ENCODE results near the gene C5orf34.
"Not testable (repeated sequence)": the region's sequence is repeated elsewhere in the genome, so short reads cannot be mapped to it uniquely, and the experiment has no call there.

The C5orf34 gene

DNA sequence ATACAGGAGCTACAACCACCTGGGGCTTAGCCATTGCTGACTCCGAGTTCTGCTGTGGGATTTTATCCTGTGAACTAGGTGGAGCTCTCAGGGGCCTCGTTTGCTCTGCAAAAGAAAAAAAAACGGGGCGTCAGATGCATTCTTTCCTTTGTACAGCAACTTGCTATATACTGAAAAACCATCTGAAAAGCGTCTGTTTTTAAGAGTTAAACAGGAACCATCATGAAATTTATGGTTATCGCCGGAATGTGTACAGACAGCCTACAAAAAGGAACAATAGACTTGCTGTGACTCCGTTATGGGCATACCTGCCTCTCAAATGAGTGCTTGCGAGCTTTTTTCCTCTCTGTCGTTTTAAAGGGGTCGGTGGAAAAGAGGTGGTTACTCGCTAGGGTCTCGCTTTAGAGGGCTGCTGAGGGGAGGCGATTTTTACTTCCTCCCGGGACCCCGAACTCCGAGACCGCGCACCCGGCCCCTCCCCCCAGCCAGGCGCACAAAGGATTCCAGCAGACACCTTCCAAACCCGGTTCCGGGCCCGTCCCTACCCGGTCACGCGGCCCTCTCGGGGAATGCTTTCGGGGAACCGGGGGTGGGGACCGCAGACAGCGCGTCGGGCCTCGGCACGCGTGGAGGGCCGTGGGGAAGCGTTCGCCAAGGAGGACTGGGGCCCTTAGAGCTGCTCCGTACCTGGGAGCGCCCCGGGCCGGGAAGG, 41.1 kb upstream of the C5orf34 start:
- H3K27ac ChIP-seq, result peak overlapping the region; percentile 95
- TF ChIP-seq CTCF (conservative IDR thresholded peaks at IDR 0.05) (no peak; the same call in 1 of the 2 replicates), ZFX (IDR thresholded peaks at IDR 0.05) (no peak)

- H3K27ac ChIP-seq, result no peak overlapping the region
- TF ChIP-seq CTCF (conservative IDR thresholded peaks at IDR 0.05), result no peak
- TF ChIP-seq ZFX (IDR thresholded peaks at IDR 0.05), result no peak
These were observed 39.5 kb upstream of the C5orf34 start for GRCh38 chr5:43554497-43554896.

- no peak overlapping the region for H3K27ac ChIP-seq
- TF ChIP-seq ZFX (IDR thresholded peaks at IDR 0.05) (no peak), CTCF (conservative IDR thresholded peaks at IDR 0.05) (no peak)
These were observed 38.4 kb upstream of the C5orf34 start for GRCh38 chr5:43553381-43553780.

DNA sequence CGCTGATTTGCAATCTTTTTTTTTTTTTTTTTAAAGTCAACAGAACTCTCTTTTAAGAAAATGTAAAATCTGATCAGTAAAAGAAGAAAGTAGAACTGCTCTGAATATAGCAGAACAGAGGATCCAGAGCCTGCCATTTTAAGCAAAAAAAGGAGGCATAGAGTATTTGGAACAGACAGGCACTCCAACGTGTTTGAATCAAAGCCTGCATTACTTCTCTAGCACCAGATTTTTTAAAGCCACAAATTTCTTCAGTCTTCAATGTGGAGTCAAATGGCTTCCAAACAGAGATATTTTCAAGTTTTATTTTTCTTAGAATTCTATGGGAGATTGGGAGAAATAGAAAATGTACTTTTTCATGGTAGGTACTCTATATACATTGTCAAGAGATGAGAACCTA, 36.8 kb upstream of the C5orf34 start:
- no peak for TF ChIP-seq ZFX (IDR thresholded peaks at IDR 0.05)
- no peak for TF ChIP-seq CTCF (conservative IDR thresholded peaks at IDR 0.05)
- H3K27ac ChIP-seq, result no peak overlapping the region

DNA sequence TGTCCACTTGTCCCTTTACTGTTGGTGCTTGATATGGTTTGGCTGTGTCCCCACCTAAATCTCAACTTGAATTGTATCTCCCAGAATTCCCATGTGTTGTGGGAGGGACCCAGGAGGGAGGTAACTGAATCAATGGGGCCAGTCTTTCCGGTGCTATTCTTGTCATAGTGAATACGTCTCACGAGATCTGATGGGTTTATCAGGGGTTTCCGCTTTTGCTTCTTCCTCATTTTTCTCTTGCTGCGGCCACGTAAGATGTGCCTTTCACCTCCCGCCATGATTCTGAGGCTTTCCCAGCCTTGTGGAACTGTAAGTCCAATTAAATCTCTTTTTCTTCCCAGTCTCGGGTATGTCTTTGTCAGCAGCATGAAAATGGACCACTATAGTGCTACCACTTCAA, 34.3 kb upstream of the C5orf34 start:
- not testable (repeated sequence) for H3K27ac ChIP-seq

- H3K27ac ChIP-seq, result no peak overlapping the region
- no peak for TF ChIP-seq CTCF (conservative IDR thresholded peaks at IDR 0.05)
- no peak for TF ChIP-seq ZFX (IDR thresholded peaks at IDR 0.05)
These were observed 33.4 kb upstream of the C5orf34 start for GRCh38 chr5:43548358-43548757.

DNA sequence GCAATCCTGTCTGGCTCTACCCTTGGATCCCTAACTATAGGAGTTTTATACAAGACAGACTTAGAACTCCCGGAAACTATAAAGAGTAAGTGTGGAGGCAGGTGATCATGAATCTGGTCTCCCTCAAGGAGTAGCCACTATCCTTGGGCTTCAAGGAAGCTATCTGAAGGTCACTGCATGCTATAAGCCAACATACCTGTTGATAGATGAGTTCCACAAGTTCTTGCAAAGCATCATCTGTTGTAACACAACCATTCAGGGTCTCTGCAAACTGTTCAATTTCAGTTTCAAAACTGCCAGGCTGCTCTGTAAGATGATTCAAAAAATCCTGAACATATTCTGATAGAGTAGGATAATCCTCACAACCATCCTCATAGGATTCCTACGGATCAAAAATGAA, 32.6 kb upstream of the C5orf34 start:
- H3K27ac ChIP-seq, result no peak overlapping the region
- TF ChIP-seq ZFX (IDR thresholded peaks at IDR 0.05) (no peak), CTCF (conservative IDR thresholded peaks at IDR 0.05) (no peak)

- H3K27ac ChIP-seq, result no peak overlapping the region
- TF ChIP-seq CTCF (conservative IDR thresholded peaks at IDR 0.05) (no peak), ZFX (IDR thresholded peaks at IDR 0.05) (no peak)
These were observed 28.5 kb upstream of the C5orf34 start for GRCh38 chr5:43543434-43543833.
